Epithelial cell of esophagus (primary cell): Measurements from ENCODE around the gene GPR146.

ENCODE experiments used
- DNase-seq: peaks from one replicate; pipeline ENCODE4 v3.0.0; 2010; ENCODE audit warnings: low read depth
- H3K4me3 ChIP-seq: 2 replicates; pipeline ENCODE4 v1.5.1; 2011; ENCODE audit warnings: mild to moderate bottlenecking, low read length, control low read depth
- TF ChIP-seq, protein P1 (sequence below): IDR thresholded peaks from 2 replicates; pipeline ENCODE4 v1.5.1; 2011; ENCODE audit warnings: low read depth, mild to moderate bottlenecking, low read length, control low read depth, inconsistent platforms; ENCODE audit not compliant: insufficient read depth; ENCODE audit errors: missing control alignments

The GPR146 gene

DNA sequence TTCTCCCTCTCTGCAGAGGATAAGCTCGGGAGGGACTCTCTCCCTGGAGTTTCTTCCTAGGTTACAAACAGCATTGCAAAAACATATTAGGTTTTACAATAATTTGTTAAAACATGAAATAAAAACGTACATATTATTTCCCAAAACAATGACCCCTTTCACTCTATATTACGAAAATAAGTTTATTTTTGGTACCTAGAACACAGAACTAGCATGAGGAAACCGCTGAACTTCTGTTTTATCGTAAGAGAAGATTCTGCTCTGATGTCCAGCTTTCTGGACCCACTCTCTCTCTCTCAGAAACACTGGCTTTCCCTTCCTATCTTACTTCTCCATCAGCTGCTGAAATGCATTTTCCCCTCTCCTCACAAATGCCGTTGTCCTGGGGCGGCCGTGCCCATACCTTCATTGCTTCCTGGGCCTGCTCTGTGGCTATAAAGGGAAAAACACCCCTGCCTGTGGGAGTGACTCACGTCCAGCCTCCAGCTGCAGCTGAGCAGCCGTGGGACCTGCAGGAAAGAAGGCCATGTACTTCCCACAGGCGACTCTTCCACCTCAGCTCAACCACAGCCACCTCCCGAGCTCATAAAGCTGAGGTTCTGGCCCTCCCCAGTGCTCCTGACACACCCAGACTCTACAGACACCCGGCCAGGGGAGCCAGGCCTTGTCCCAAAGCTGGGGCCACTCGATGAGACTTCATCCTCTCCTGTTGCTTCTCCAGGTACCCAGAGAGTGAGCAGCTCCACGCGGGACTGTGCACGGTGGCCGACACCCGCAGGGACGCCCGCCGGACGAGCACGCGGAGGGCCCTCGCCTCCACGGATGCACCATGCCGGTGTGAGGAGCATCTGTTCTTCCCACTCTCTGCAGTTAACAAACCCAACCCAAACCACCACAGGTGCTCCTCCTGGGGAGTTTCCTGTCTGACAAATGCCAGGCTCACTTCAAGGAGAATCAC is 46.6 kb downstream of the GPR146 start:
- TF ChIP-seq, protein P1, sequence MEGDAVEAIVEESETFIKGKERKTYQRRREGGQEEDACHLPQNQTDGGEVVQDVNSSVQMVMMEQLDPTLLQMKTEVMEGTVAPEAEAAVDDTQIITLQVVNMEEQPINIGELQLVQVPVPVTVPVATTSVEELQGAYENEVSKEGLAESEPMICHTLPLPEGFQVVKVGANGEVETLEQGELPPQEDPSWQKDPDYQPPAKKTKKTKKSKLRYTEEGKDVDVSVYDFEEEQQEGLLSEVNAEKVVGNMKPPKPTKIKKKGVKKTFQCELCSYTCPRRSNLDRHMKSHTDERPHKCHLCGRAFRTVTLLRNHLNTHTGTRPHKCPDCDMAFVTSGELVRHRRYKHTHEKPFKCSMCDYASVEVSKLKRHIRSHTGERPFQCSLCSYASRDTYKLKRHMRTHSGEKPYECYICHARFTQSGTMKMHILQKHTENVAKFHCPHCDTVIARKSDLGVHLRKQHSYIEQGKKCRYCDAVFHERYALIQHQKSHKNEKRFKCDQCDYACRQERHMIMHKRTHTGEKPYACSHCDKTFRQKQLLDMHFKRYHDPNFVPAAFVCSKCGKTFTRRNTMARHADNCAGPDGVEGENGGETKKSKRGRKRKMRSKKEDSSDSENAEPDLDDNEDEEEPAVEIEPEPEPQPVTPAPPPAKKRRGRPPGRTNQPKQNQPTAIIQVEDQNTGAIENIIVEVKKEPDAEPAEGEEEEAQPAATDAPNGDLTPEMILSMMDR, result no peak
- H3K4me3 ChIP-seq, result no peak overlapping the region
- no peak for DNase-seq

DNA sequence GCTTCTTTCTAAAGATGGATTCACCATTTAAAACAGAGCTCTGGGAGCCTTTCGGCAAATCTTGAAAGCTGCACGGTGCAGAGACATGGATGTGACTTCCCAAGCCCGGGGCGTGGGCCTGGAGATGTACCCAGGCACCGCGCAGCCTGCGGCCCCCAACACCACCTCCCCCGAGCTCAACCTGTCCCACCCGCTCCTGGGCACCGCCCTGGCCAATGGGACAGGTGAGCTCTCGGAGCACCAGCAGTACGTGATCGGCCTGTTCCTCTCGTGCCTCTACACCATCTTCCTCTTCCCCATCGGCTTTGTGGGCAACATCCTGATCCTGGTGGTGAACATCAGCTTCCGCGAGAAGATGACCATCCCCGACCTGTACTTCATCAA is 47.3 kb downstream of the GPR146 start:
- DNase-seq, result no peak
- no peak overlapping the region for H3K4me3 ChIP-seq

DNA sequence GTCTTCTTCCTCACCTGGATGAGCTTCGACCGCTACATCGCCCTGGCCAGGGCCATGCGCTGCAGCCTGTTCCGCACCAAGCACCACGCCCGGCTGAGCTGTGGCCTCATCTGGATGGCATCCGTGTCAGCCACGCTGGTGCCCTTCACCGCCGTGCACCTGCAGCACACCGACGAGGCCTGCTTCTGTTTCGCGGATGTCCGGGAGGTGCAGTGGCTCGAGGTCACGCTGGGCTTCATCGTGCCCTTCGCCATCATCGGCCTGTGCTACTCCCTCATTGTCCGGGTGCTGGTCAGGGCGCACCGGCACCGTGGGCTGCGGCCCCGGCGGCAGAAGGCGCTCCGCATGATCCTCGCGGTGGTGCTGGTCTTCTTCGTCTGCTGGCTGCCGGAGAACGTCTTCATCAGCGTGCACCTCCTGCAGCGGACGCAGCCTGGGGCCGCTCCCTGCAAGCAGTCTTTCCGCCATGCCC is 47.9 kb downstream of the GPR146 start:
- no peak for DNase-seq
- H3K4me3 ChIP-seq, result no peak overlapping the region
- TF ChIP-seq, protein P1, result no peak

More for the DNA sequence above, 47.3 kb downstream of the GPR146 start:
- TF ChIP-seq, protein P1, result no peak

DNA sequence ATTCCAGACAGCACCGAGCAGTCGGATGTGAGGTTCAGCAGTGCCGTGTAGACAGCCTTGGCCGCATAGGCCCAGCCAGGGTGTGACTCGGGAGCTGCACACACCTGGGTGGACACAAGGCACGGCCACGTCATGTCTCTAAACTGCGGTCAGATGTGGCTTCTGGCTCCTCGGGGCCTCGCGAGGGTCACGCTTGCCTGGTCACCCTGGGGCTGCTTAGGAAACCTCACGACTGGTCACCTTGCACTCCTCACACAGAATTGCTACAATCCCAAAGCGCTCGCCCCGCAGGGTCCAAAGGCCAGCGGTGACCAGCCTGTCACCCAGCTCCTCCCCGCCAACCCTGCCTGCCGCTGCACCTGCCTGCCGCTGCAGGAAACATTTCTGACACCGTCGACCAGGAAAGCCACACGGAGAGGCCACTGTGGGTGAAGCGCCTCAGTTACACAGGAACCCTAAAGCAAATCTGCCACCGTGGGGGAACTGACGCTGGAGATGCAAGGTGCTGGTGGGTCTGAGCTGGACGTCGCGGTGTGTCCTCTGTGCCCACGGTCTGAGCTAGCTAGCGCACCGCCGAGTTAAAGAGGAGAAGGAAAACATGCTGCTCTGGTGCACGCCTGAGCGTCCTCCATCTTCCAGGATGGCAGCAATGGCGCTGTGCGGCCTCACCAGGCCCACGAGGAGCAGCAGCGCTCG is 48.6 kb downstream of the GPR146 start:
- no peak for DNase-seq
- H3K4me3 ChIP-seq, result no peak overlapping the region
- TF ChIP-seq, protein P1, result no peak

DNA sequence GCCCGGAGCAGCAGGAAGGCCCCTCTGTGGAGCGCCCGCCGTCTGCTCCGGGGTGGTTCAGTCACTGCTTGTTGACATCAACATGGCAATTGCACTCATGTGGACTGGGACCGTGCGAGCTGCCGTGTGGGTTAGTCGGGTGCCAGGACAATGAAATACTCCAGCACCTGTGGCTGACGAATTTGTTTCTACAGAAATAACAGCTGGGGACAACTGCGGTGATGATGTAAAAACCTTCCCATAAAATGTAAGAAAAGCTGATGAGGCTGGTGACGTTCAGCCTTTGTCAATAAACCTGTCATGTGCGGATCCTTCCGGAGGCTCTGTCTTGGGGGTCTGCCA is 49.1 kb downstream of the GPR146 start:
- no peak overlapping the region for H3K4me3 ChIP-seq
- TF ChIP-seq, protein P1, result no peak
- DNase-seq, result no peak

DNA sequence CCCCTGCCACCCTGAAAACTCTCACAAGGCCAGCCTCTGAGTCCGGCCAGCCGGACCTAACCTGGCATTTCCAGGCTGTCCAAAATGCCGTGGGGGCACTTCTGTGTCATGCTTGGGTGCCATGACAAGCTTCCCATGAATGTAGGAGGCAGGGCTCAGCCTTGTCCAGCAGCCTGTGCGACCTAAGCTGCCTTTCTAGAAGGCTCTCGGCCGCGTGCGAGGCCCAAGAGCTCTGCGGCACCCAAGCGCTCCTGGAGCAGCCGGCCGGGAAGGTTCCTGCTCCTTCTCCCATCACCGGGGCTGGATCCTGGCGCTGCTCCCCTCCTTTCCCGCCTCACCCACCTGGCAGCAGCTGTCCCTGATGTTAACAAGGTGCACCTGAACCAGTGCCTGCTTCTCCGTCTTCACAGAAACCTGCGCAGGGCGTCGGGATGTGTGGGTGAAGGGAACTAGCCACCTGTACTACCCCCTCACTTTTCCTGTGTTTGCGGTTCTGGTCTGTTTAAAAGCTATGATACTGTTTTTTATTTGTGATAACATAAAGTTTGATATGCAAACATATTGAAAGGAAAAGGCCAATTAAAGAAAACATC is 49.7 kb downstream of the GPR146 start:
- H3K4me3 ChIP-seq, result no peak overlapping the region
- no peak for DNase-seq
- TF ChIP-seq, protein P1, result no peak
